ENCODE data around the gene DRAM1.

DNA sequence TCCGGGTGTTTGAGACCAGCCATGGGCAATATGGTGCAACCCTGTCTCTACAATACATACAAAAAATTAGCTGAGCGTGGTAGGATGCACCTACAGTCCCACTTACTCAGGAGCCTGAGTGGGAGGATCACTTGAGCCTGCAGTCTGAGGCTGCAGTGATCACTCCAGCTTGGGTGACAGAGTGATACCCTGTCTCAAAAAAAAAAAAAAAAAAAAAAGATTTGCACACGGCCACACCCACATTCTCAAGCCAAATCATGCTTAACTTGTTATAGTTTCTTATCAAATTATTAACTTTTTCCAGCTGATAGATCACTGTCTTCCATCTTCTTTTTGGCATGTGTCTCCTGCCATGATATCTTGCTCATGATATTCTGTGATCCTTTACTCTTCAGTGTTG is 6.8 kb downstream of the DRAM1 start:
- TF ChIP-seq CTCF (IDR thresholded peaks at IDR 0.05; ENCODE audit: insufficient read depth, low read length) (no peak), POLR2AphosphoS5 (IDR thresholded peaks at IDR 0.05; ENCODE audit: low read depth) (no peak), SPI1 (IDR thresholded peaks at IDR 0.05; ENCODE audit: borderline replicate concordance, low read depth) (no peak), GABPA (IDR thresholded peaks at IDR 0.05; ENCODE audit: low read depth) (no peak)
- TF ChIP-seq, protein P1, sequence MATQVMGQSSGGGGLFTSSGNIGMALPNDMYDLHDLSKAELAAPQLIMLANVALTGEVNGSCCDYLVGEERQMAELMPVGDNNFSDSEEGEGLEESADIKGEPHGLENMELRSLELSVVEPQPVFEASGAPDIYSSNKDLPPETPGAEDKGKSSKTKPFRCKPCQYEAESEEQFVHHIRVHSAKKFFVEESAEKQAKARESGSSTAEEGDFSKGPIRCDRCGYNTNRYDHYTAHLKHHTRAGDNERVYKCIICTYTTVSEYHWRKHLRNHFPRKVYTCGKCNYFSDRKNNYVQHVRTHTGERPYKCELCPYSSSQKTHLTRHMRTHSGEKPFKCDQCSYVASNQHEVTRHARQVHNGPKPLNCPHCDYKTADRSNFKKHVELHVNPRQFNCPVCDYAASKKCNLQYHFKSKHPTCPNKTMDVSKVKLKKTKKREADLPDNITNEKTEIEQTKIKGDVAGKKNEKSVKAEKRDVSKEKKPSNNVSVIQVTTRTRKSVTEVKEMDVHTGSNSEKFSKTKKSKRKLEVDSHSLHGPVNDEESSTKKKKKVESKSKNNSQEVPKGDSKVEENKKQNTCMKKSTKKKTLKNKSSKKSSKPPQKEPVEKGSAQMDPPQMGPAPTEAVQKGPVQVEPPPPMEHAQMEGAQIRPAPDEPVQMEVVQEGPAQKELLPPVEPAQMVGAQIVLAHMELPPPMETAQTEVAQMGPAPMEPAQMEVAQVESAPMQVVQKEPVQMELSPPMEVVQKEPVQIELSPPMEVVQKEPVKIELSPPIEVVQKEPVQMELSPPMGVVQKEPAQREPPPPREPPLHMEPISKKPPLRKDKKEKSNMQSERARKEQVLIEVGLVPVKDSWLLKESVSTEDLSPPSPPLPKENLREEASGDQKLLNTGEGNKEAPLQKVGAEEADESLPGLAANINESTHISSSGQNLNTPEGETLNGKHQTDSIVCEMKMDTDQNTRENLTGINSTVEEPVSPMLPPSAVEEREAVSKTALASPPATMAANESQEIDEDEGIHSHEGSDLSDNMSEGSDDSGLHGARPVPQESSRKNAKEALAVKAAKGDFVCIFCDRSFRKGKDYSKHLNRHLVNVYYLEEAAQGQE (IDR thresholded peaks at IDR 0.05; ENCODE audit: insufficient replicate concordance, low read depth) = no peak

All from HL-60 (cell line).